Uterus (tissue), 4 donors: ENCODE data around the gene SAMD4A. TPM values are rescaled to one million over a fixed set of nuclear protein-coding genes. Genes with fewer than 3 reads are reported as not detected.
"Not testable (repeated sequence)": the region's sequence is repeated elsewhere in the genome, so short reads cannot be mapped to it uniquely, and the experiment has no call there.

Experiments
- DNase-seq, 2 donors: peaks; one replicate each; pipeline ENCODE4 v3.0.0-alpha.2; 2019 to 2020
- H3K27ac ChIP-seq, 2 donors: fragments of 200-600 bp; sonication (generic); 1 replicate in 1 of 2; 2 replicates in 1 of 2; pipeline ENCODE4 v1.5.1; 2016 to 2018
- H3K27me3 ChIP-seq, 2 donors: fragments of 200-600 bp; sonication (generic); one replicate each; pipeline ENCODE4 v1.5.1; 2018 to 2019; ENCODE audit warnings: control low read depth in 1 of 2
- H3K36me3 ChIP-seq, 2 donors: fragments of 200-600 bp; sonication (generic); one replicate each; pipeline ENCODE4 v1.5.1; 2019; ENCODE audit warnings: control low read depth in 1 of 2
- H3K4me1 ChIP-seq, 2 donors: fragments of 200-600 bp; sonication (generic); one replicate each; pipeline ENCODE4 v1.5.1; 2018 to 2019; ENCODE audit warnings: control low read depth in 1 of 2
- H3K4me3 ChIP-seq, 2 donors: fragments of 200-600 bp; sonication (generic); 1 replicate in 1 of 2; 2 replicates in 1 of 2; pipeline ENCODE4 v1.5.1; 2018 to 2019; ENCODE audit warnings: mild to moderate bottlenecking in 1 of 2
- H3K9me3 ChIP-seq, 2 donors: fragments of 200-600 bp; sonication (generic); one replicate each; pipeline ENCODE4 v1.5.1; 2019; ENCODE audit warnings: control low read depth in 1 of 2
- CTCF ChIP-seq, 4 experiments: fragments of 200-600 bp in 2 of 4; fragments of 450-650 bp in 2 of 4; sonication (generic) in 2 of 4; IDR thresholded peaks; one replicate each; pipeline ENCODE4 v1.5.1; 2016 to 2019; ENCODE audit warnings: antibody characterized with exemption in 4 of 4, mild to moderate bottlenecking in 2 of 4, moderate library complexity in 1 of 4
- POLR2A ChIP-seq, 2 donors: fragments of 450-650 bp; IDR thresholded peaks; one replicate each; pipeline ENCODE4 v1.6.1; 2016; ENCODE audit warnings: antibody characterized with exemption in 2 of 2, mild to moderate bottlenecking in 1 of 2, moderate library complexity in 1 of 2
- intact Hi-C: fragments of 100-400 bp; cut with DNase I; formaldehyde crosslinking; loops from one replicate; pipeline ENCODE4 v1.15.1; 2023; ENCODE audit warnings: low total_unique reads
- total RNA-seq, 4 donors: library from RNA; depleted of rRNA in 3 of 4; stranded (reverse); fragments of >200 nt in 3 of 4; gene quantifications; one replicate each; pipeline versions ENCODE4 v1.1.0 to v1.2.4, GENCODE V29; 2014 to 2023
- donor health status: DM: yes; HTN: yes; CAD: no.

The SAMD4A gene
- total RNA-seq, 4 donors from 2014 or later = 46.9 to 67.8 (median 55.0) TPM

GRCh38 chr14:54749727-54750126 lies 182.8 kb downstream of the SAMD4A start:
- H3K27ac ChIP-seq = no peak overlapping the region
- H3K4me1 ChIP-seq = no peaks in the 10 kb centered on the region
- H3K36me3 ChIP-seq = no peaks in the 10 kb centered on the region
- no peaks in the 10 kb centered on the region for H3K27me3 ChIP-seq
- TF ChIP-seq CTCF (IDR thresholded peaks at IDR 0.05) (no peak), POLR2A (IDR thresholded peaks at IDR 0.05) (no peak)
- intact Hi-C loops = no loop called here
- H3K4me3 ChIP-seq = no peak overlapping the region
- DNase-seq = no peak
- no peaks in the 10 kb centered on the region for H3K9me3 ChIP-seq

GRCh38 chr14:54752611-54753010 lies 185.7 kb downstream of the SAMD4A start:
- H3K4me3 ChIP-seq, H3K9me3 ChIP-seq, H3K4me1 ChIP-seq, intact Hi-C loops, H3K27me3 ChIP-seq, DNase-seq, H3K36me3 ChIP-seq: not testable (repeated sequence)
- peak overlapping the region in 1 of 2 donors; percentile 34 for H3K27ac ChIP-seq

GRCh38 chr14:54753396-54753795 lies 186.5 kb downstream of the SAMD4A start:
- intact Hi-C loops, H3K4me1 ChIP-seq, H3K36me3 ChIP-seq, H3K4me3 ChIP-seq, H3K27me3 ChIP-seq, DNase-seq, H3K9me3 ChIP-seq, H3K27ac ChIP-seq: not testable (repeated sequence)

GRCh38 chr14:54754116-54754622 lies 187.2 kb downstream of the SAMD4A start:
- no peaks in the 10 kb centered on the region for H3K36me3 ChIP-seq
- no peak for DNase-seq
- no peaks in the 10 kb centered on the region for H3K27me3 ChIP-seq
- no peaks in the 10 kb centered on the region for H3K4me1 ChIP-seq
- intact Hi-C loops = no loop called here
- no peak overlapping the region for H3K27ac ChIP-seq
- no peaks in the 10 kb centered on the region for H3K9me3 ChIP-seq
- H3K4me3 ChIP-seq = no peak overlapping the region
- no peak for TF ChIP-seq CTCF (IDR thresholded peaks at IDR 0.05)
- TF ChIP-seq POLR2A (IDR thresholded peaks at IDR 0.05) = no peak

GRCh38 chr14:54754623-54755386 lies 187.9 kb downstream of the SAMD4A start:
- Histone ChIP-seq H3K4me1 (no peaks in the 10 kb centered on the region), H3K36me3 (no peaks in the 10 kb centered on the region), H3K27me3 (no peaks in the 10 kb centered on the region), H3K9me3 (no peaks in the 10 kb centered on the region), H3K27ac (no peak overlapping the region), H3K4me3 (no peak overlapping the region)
- TF ChIP-seq CTCF (IDR thresholded peaks at IDR 0.05) (no peak), POLR2A (IDR thresholded peaks at IDR 0.05) (no peak)
- intact Hi-C loops = no loop called here
- no peak for DNase-seq

- no peaks in the 10 kb centered on the region for H3K36me3 ChIP-seq
- no peaks in the 10 kb centered on the region for H3K4me1 ChIP-seq
Observed at GRCh38 chr14:54756656-54757392, 189.9 kb downstream of the SAMD4A start.

More at GRCh38 chr14:54756656-54757392, 189.9 kb downstream of the SAMD4A start:
- intact Hi-C loops = no loop called here
- Histone ChIP-seq H3K9me3 (no peaks in the 10 kb centered on the region), H3K4me3 (no peak overlapping the region), H3K27me3 (no peaks in the 10 kb centered on the region), H3K27ac (no peak overlapping the region)
- no peak for TF ChIP-seq CTCF (IDR thresholded peaks at IDR 0.05)
- TF ChIP-seq POLR2A (IDR thresholded peaks at IDR 0.05) = no peak
- no peak for DNase-seq
